HK-2 (cell line): ENCODE data around the gene KRT17.

Experiments
- DNase-seq: peaks from one replicate; pipeline ENCODE4 v3.0.0-alpha.2; 2018; ENCODE audit not compliant: unreplicated experiment

Gene KRT17

DNA sequence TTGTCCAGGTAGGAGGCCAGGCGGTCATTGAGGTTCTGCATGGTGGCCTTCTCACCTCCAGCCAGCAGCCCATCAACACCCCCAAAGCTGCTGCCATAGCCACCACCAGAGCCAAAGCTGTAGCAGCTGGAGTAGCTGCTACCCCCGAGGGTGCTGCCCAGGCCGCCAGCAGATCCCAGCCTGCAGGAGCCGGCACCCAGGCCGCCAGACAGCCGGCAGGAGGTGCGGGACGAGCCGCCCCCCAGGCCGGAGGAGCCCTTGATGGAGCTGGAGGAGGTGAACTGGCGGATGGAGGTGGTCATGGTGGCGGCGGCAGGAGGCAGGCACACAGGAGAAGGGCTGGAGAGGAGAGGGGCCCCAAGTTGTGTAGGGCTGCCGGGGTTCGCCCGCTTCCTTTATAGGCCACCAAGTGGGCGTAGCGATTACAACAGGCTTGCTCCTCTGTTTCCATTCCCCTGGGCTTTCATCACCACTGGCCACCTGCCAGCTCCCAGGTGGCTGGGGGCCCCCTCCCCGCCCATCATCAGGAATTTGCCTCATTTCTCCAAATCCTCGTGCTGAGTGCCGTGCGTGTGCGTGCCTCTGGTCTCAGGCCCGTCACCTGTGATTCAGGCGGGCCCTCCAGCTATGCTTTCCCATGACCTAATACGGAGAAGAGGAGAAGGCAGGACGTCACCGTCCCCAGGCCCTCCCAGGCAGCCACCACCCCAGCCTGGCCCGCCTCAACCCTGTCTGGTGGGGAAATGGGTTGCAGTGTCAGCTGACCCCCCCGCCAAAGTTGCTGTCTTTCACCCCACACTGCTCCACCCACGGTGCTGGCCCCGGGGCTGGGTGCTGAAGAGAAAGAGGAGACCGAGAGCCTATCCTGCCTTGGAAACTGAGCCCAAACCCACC lies at the start of gene KRT17:
KRT17 (minus strand) TSS at position 368 of the 894 bp plus-strand sequence; CDS start at position 302, 66 bp downstream.
- no peak for DNase-seq

DNA sequence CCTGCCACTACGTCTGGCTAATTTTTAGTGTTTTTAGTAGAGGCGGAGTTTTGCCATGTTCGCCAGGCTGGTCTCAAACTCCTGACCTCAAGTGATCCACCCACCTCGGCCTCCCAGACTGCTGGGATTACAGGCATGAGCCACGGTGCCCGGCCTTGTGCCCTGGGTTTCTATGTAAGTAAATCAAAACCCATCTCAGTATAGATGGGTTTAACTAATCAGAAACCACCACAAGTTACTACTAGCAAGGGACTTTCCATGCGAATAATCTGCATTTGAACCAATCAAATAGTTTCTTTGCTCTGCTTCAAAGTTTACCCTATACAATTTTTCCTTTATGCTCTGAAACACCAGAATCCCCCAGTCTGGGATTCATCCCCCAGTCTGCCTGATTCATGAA lies 47.8 kb upstream of the KRT17 start:
- DNase-seq = no peak

DNA sequence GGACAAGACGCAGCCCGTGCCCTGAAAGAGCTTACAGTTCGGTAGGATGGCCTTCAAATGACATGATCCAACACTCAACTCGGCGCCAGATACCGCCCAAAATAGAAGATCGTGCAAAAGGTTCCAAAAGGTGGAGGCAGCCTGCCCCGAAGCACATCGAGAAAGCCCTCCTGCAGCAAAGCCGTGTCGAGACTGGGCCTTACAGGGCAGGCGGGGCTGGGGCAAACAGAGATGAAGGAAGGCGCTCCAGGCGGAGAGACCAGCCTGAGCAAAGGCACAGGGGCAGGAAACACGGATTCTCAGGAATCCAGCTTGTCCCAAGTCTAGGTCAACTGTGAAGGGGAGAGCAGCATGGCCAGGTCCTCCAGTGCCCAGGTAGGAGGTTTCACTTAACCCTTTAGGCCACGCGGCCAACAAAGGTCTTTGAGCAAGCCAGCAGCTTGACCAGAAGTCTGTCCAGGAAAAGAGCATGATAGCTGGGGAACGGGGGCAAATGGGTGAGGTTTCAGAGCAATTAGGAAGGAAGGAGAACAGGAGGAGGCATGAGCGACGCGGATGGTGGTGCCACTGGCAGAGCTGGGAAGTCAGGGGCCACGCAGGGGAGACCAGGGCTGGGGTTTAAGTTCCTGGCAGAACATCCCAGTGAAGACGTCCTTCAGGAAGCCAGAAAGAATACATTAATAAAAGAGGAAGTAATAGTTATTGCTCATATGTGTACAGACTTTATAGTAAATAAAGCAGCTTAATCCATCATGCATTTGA lies 43.1 kb upstream of the KRT17 start:
- no peak for DNase-seq

DNA sequence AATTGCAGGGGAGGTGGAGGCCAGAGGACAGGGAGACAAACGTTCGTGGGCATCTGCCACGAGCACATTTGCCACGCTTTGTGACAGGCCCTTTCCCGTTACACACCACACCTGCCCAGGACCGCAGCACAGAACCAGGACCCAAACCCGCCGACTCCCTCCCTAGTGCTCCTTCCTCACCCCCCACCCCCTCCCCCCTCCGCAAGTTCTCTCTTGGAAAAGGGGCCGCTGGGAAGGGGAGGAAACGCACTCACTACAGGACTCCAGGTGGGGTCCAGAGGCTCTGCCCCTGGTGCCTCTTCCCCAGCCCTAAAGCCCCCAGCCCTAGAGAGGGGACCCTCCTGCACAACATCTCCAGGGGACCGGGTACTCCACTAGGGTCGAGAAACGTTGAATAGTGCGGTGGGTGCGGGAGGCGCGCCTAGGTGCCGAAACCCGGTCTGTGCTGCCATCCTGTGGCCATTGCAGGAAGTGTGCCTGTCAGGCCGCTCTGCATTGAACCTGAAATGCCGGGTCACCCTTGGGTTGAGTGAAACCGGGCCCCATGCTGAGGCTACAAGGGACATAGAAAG lies 42.4 kb upstream of the KRT17 start:
- peak; percentile 86 for DNase-seq

DNA sequence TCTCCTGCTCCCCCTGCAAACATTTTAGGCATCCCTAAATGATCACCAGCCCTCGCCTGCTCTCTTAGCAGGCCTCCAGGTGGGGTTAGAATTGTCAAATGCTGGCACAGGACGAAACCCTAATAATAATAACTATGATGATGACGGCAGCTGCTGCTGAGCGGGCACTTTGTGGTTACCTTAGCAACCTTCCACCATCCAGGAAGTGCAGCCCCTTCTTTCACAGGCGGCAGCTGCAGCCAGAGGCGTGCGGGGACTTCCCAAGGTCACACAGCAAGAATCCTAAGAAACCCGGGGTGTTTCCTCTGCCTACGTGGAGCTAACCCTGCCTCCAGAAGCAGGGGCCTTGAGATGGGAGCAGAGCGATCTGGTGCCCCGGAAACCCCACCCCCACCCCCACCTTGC lies 41.9 kb upstream of the KRT17 start:
- DNase-seq = peak; percentile 76

DNA sequence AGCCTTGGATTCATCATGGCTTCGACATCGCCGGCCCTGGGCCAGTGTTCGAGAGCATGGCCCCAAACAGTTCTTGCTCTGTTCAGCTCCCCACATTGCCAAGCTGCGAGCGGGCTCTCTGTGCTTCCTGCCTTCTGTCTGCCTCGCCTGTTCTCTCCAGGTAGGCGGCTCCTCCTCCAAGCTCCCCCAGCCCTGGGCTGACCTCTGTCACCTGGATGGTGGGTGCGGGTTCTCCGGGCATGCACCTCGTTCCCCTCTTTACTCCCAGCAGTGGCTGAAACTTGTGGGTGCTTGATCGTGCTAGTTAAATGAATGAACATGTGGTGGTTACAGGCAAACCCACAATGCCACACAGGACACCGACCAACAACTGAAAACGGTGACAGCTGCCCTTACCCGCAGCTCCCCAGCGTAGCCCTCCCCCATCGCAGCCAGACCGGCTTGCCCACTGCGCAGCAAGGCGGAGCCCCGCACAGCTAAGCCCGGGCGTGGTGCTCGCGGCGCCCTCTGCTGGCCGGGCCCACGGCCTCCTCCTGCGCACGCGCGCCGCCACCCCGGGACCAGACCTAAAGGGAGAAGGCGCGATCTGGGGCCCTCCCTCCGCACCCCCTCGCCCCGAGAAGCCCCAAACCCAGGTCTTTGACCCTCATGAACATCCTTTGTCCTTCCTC lies 41.3 kb upstream of the KRT17 start:
- peak; percentile 91 for DNase-seq

DNA sequence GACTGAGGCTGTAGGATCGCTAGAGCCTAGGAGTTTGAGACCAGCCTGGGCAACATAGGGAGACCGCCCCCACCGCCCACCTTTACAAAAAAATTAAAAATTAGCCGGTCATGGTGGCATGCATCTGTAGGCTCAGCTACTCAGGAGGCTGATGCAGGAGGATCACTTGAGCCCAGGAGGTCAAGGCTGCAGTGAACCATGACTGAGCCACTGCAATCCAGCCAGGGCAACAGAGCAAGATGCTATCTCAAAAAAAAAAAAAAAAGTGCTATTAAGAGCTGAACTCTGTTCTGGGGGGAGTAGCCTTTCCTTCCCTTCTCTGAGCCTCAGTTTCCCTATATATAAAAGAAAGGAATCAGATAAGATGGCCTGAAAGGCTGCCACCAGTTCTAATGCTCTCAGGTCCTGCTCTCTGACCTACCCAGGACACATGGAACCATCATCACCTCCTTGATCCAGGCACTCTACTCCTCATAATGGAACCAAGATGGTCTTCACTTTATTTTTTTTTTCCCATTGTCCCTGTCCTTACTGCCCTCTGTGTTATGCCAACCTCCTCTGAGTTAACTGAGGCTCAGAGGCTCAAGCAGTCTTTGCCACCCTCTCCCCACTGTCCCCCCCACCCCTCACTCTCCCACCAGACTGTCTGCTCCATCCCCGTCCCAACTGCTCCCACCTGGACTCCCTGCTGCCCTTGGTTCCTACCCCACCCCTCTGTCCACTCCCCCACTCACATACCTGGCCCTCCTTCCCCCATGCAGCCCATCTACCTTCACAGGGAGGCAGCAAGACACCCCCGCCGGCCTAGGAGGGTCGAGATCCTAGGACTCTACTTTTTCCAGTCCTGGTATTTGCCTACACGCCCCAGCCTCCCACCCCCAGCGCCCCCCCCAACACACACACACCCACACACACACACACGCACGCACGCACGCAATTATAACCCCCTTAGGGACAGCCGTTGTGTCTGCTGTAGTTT lies 40.5 kb upstream of the KRT17 start:
- no peak for DNase-seq

DNA sequence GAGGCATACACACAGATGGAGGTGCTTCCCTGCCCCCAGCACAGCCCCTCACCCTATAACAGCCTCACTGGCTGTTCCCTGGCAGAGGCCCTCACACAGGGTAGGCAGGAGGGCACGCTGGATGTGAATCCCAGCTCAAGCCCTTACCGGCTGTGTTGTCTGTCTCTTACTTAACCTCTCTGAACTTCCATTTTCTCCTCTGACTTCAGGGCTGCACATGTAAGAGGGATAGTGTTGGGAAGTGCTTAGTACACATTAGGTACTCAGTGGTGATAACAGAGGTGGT lies 39.7 kb upstream of the KRT17 start:
- DNase-seq = no peak

DNA sequence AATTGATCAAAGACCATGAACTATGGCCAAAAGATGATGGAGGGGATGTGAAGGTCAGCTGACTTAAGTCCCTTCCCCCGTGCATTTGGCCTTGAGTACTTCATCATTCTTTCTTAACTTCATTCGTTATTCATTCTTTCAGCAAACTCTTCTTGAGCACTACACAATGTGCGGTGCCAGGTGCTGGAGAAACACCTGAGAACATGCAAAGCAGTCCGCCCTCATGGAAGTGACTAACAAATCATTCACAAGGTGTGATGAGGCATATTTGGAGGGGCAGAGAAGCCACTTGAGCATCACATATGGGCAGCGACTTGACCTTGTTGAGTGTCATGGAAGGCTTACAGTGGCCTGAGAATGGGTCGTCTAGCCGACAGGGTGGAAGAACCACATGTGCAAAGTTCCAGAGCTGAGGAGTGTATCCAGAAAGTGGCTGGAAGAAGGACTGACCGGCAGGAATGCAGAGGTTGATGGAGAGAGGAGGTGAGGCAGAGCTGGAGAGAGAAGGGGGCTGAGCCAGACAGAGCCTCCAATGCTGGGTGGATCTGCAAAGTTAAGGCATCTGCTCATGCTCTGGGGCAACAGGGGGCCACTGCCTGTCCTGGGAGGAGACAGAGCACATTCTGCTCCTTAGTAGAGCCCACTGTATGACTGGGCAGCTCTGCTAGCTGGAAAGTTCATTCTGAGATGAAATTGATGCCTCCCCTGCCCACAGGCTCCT lies 39.2 kb upstream of the KRT17 start:
- no peak for DNase-seq

DNA sequence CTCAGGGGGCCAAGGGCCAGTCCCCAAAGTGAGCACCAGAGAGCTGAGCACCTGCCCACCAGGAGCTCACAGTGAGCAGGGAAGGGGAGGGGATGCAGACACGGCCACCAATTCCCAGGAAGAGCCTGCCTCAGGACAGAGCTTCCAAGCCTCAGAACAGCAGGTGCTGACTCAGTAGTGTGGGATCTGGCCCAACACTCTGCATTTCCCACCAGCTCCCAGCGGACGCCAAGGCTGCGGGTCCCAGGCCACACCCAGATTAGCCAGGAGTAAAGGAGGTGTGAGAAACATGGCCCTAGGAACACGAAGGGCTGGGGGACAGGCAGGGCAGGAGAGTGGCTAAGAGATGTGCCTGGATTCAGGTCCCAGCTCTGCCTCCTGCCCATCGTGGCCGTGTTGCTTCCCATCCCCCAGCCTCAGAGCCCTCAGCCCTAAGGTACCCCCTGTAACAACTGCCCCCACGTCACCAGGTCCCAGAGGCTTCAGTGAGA lies 35.9 kb upstream of the KRT17 start:
- DNase-seq = no peak

DNA sequence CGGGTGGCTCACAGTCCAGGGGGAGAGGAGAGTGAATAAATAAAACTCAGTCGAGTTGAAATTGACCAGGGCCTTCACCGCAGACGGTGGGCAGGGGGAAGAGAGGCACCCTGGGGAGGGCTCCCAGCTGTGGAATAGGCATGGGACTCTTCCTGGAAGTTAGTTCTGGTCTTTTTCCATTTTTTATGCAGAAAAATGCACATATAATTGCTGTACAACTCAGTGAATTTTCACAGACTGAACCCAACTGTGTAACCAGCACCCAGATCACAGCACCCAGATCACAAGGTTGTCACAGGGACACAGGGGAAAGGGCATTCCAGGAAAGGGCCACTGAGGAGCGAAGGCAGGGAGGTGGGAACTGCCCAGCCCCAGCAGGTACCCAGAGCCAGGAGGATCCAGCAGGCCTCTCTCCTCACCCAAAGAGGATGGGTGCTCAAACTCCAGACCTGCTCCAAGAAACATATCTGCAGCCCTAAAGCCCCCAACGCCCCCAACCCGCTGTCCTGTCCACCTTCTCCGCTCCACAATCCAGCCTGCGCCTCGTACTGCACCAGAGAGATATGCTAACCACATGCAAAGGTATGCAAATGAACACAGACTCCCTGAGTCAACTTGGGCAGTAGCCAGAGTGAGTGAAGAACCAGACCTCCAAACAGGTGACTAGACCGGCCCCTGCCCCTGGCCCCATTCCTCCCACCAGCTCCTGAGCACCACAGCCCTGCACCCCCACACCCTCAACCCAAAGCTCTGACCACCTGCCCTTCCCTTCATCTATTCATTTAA lies 35.2 kb upstream of the KRT17 start:
- DNase-seq = no peak

DNA sequence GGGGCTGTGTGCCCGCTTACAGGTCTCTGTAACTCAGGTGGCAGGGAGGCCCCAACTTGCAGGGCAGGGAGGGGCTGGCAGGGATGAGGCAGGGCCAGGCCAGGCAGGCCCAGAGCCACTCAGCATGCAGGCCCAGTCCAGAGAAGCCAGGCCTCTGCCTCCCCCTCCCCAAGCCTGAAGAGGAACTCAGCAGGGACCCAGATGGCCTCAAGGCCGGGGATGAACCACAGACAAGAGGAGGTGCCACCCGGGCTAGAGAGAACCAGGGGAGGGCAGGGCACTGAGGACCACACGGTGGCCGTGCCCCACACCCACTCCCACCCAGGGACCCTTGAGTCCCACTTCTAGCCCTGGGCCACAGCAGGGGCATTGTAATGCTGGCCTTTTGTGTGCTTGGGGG lies 34.5 kb upstream of the KRT17 start:
- no peak for DNase-seq

DNA sequence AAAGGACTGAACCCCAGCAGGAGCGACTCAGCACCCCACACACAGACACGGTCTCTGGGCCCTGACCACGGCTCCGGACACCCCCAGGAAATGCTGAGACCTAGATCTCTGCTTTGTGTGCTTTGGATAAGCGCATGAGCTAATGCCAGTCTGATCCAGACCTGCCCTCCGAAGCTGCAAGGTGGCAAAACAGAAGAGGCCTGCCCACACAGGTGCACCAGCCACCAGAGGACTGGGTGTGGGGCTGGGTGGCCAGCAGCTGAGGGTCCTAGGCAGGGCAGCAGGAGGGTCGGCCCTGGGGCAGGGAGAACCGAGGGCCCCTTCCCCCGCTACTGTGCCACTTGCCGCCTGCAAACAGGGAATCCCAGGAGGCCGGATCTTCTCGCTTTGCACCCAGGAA lies 33.6 kb upstream of the KRT17 start:
- no peak for DNase-seq

DNA sequence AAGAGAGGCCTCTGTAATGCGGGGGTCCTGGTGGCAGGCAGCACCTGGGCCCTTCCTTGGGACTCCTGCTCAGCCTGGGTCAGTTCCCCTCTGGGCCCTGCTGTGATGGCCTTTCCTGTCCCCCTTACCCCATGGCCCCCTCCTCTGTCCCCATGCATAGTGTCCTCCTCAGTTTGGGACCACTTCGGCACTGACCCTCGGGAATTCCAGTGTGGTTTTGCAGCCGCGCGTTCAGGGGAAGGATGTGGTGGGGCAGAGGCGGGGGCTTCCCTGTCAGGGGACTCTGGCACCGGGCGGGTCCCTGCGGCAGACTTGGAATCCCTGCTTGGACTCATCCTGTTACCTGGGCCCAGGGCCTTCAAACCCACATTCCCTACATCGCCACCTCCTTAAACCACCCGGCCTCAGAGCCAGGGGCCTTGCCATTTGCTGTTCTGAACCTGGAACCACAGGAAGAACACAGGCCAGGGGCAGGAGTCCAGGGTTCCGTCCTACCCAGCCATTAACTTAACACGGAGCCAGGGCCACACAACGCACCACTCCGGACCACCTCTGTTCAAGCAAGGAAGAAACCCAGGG lies 32.9 kb upstream of the KRT17 start:
- no peak for DNase-seq

DNA sequence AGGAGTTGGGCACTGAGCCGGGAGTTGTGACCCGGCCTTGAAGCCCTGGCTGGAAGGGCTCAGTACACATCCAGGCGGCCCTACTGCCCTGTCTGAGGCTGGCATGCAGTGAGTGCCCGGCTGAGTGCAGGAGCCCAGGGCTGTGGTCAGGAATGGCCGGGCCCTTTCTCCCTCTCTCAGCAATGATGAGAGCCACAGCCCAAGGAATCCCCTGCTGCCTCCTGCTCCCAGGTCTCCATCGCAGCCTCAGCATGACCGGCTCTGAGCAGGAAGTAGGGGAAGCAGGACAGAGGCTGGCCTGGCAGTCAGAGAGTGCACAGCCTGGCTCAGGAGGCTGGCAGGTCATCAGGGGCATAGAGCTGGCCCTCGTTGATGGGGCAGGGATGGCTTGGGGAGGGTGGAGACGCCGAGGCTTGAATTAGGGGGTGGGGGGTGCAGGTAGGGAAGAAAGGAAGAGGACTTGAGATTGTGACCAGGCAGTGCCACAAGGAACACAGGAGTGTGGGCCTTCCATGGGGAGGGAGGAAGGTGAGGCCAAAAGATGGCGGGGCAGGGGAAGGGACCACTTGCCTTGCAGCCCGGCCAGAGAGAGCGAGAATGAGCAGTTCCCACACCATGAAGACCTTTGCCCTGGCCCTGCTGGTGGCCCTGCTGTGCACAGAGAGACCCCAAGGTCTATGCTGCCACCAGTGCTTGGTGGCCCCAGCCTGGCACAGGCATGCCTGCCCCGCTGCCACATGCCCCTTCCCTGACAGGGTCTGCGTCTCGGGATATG lies 32.1 kb upstream of the KRT17 start:
- no peak for DNase-seq

DNA sequence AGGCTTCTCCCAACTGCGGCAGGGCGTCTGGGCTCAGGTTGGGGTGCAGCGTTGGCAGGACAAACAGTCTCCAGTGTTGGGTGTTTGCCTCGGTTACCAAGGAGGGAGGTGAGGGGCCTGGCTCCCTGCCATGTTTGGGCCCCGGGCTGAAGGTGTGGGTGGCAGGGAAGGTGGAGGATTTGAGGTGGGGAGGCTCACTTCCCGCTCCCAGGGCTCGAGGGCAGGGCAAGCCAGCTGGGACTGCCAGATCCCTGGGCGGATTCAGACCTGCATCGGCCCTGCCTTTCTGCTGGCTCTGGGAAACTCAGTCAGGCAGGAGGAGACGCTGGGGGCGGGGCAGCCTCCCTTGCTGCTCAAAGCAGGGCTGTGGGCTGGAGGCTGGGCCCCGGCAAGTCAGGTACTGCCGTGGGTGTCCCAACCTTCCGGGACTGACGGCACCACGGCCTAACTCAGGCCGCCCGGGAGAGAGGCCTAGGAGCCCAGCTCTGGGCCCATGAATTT lies 31.3 kb upstream of the KRT17 start:
- no peak for DNase-seq

DNA sequence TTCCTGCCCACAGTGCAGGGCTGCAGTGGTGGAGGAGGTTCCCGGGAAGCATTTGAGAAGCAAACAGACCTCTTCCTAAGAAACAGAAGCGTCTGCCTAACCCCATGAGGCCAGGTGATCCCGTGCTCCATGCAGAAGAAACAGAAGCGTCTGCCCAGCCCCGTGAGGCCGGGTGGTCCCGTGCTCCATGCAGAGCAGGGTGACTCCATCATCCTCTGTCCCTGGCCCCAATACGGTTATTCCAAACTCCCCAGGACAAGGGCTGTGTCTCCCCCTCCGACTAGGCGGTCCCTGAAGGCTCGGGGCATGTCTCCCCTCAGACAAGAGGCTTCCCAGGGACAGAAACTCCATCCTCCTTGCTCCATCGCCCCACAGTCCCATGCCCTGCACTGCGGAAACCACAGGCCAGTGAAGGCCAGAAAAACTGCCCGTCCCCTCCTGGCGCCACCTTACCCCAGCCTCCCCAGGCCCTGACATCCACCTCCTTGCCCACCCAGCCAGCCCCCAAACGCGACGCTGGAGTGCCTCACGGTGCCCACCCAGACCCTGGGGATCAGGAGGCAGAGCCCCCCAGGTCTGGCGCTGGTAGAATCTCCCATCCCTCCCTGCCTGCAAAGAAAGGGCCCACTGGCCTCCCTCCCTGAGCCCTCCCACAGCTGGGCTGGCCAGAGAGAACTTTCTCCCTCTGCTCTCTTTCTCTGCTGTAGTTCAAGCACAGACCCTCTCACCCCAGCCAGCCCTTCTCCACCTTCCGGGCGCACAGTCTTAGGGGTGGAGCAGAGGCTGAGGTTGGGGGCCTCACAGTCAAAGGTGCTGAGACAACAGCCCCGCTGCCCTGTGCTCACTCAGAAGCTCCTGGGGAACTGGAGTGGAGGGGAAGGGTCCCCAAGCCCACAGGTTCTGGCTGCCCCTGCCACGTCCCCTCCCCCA lies 30.6 kb upstream of the KRT17 start:
- no peak for DNase-seq
